ENCODE measurements around the gene CHL1. TPM values are rescaled to one million over a fixed set of nuclear protein-coding genes. Genes with fewer than 3 reads are reported as not detected.

The CHL1 gene
- total and polyA plus RNA-seq, 2 experiments from 2014 or later = not detected

DNA sequence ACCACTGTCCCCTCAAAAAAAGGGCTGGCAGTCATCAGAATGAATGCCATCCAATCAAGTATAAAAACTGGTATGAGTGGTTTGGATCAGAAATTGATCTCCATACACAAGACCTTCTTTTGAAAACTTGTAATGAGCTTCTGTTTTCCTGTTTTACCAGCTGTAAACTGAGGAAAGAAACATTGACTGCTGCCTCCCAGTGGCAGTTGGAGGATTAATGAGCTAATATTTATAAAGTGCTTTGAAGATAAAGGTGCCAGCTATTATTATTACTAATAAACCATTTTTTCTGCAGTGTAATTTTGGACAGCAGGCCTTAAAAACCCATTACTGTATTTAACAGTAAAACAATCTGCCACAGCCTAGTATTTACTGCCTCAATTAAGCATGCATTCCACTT lies 11.4 kb downstream of the CHL1 start:
- TF ChIP-seq EZH2 (IDR thresholded peaks at IDR 0.05; ENCODE audit: insufficient read depth, poor library complexity, severe bottlenecking) (no peak), EZH2phosphoT487 (IDR thresholded peaks at IDR 0.05; ENCODE audit: insufficient read depth, low read depth) (no peak)
- Histone ChIP-seq H3K9me2 (ENCODE audit: insufficient read depth) (no peaks in the 10 kb centered on the region), H3K79me2 (ENCODE audit: insufficient read depth) (no peaks in the 10 kb centered on the region), H3K9ac (no peak overlapping the region), H3K4me2 (ENCODE audit: unreplicated experiment) (no peak overlapping the region), H3K27ac (no peak overlapping the region), H3F3A (ENCODE audit: insufficient read depth) (no peaks in the 10 kb centered on the region), H3K36me3 (ENCODE audit: low read depth) (no peaks in the 10 kb centered on the region), H3K27me3 (replicated peaks; ENCODE audit: insufficient read depth) (no peaks in the 10 kb centered on the region), H3K4me3 (no peak overlapping the region), H4K20me1 (ENCODE audit: insufficient read depth) (no peaks in the 10 kb centered on the region), H3K9me3 (ENCODE audit: low read depth) (no peaks in the 10 kb centered on the region), H2AFZ (no peak overlapping the region), H3K4me1 (ENCODE audit: insufficient read depth) (no peaks in the 10 kb centered on the region)
- DNase-seq = no peak
- in situ Hi-C loops (cut with MboI) = no loop called here

DNA sequence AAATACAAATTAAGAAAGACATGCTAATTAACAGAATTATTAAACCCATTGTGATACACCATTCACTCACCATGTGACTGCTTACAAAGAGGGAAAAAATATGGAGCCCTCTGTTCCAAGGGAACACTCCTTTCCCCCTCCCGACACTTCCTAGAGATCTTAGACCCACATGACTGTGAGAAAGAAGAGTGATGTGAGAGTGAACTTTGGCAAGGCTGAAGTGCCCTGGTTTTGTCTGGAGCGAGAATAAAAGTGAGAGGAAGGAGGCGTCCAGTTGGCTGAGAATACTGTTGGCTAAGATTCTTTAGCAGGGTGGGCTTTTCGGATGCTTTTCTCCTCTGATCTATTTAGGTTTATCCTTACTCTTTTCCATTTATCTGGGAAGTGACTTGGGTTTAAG lies 14.1 kb downstream of the CHL1 start:
- no peak overlapping the region for H3K27ac ChIP-seq
- H3F3A ChIP-seq (ENCODE audit: insufficient read depth) = no peaks in the 10 kb centered on the region
- no peaks in the 10 kb centered on the region for H3K9me3 ChIP-seq (ENCODE audit: low read depth)
- no peaks in the 10 kb centered on the region for H3K36me3 ChIP-seq (ENCODE audit: low read depth)
- H2AFZ ChIP-seq = no peak overlapping the region
- no peak for TF ChIP-seq EZH2 (IDR thresholded peaks at IDR 0.05; ENCODE audit: insufficient read depth, poor library complexity, severe bottlenecking)
- TF ChIP-seq EZH2phosphoT487 (IDR thresholded peaks at IDR 0.05; ENCODE audit: insufficient read depth, low read depth) = no peak
- H3K27me3 ChIP-seq (replicated peaks; ENCODE audit: insufficient read depth) = no peaks in the 10 kb centered on the region
- H3K4me1 ChIP-seq (ENCODE audit: insufficient read depth) = no peaks in the 10 kb centered on the region
- no peak overlapping the region for H3K9ac ChIP-seq
- no peaks in the 10 kb centered on the region for H3K79me2 ChIP-seq (ENCODE audit: insufficient read depth)
- no peak overlapping the region for H3K4me2 ChIP-seq (ENCODE audit: unreplicated experiment)
- H3K9me2 ChIP-seq (ENCODE audit: insufficient read depth) = no peaks in the 10 kb centered on the region
- no peak overlapping the region for H3K4me3 ChIP-seq
- DNase-seq = no peak
- no peaks in the 10 kb centered on the region for H4K20me1 ChIP-seq (ENCODE audit: insufficient read depth)
- in situ Hi-C loops (cut with MboI) = no loop called here
- WGBS, 2 experiments (ENCODE audit: low coverage in 1 of 2, low lambda C conversion rate in 2 of 2, missing lambda C conversion rate in 2 of 2) = 27 to 33% methylated on average over 4 of the region's 4 CpGs

DNA sequence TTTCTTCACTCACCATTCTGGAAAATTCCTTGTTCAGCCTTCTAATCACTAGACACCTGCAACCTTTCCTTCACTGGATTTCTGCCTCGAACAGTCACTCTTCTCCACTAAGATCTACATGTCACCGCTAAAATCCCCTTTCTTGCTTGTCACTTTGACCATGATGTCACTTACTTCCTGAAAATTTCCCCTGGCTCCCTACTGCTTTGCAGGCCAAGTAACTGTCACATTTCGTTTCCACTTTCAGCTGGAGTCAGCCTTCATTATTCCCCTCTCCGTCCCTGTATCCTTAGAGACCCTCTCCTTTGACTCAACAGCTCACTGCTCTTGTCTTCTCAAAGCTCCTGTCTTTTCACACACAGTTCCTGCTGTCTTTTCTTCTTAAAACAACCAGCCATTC lies 15.9 kb downstream of the CHL1 start:
- WGBS, 2 experiments (ENCODE audit: low coverage in 1 of 2, low lambda C conversion rate in 2 of 2, missing lambda C conversion rate in 2 of 2) = 34 to 35% methylated on average over 4 of the region's 4 CpGs
- in situ Hi-C loops (cut with MboI) = no loop called here

DNA sequence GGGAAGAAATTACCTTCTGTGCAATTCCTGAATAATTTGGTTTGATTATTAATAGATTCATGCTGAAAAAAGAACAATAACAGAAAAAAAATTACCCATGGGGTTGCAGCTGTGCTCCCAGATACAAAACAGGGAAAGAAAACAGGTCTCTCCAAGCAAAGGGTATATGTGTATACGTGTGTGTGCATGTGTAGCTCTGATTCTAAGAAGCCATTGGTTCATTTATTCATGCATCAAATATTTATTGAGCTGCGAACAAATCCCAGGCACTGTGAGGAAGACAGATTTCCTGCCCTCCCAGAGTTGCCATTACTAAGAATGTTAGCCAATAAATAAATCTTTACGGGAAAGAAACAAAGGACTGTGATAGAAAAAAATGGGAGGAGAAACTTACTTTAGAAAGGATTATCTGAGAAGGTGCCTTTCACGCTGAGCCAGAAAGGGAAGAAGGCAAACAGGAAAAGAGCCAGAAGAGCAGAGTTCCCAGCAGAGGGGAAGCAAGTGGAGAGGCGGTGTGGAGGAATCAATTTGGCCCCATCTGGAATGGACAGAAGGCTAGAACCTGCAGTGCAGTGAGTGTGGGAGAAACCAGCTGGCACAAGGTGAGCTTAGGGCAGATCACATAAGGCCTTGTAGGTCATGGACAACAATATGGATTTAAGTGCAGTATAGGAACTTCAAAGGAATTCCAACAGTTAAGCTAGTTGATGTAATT lies 20.7 kb downstream of the CHL1 start:
- no peaks in the 10 kb centered on the region for H3K27me3 ChIP-seq (replicated peaks; ENCODE audit: insufficient read depth)
- no peaks in the 10 kb centered on the region for H3K4me1 ChIP-seq (ENCODE audit: insufficient read depth)
- no peaks in the 10 kb centered on the region for H3K9me3 ChIP-seq (ENCODE audit: low read depth)
- no peaks in the 10 kb centered on the region for H3K36me3 ChIP-seq (ENCODE audit: low read depth)
- H3K9ac ChIP-seq = no peak overlapping the region
- H2AFZ ChIP-seq = no peak overlapping the region
- H4K20me1 ChIP-seq (ENCODE audit: insufficient read depth) = no peaks in the 10 kb centered on the region
- WGBS, 2 experiments (ENCODE audit: low coverage in 1 of 2, low lambda C conversion rate in 2 of 2, missing lambda C conversion rate in 2 of 2) = 15 to 16% methylated on average over 5 of the region's 5 CpGs
- no peak overlapping the region for H3K4me2 ChIP-seq (ENCODE audit: unreplicated experiment)
- no peaks in the 10 kb centered on the region for H3K79me2 ChIP-seq (ENCODE audit: insufficient read depth)
- H3K9me2 ChIP-seq (ENCODE audit: insufficient read depth) = no peaks in the 10 kb centered on the region
- no peak for TF ChIP-seq EZH2phosphoT487 (IDR thresholded peaks at IDR 0.05; ENCODE audit: insufficient read depth, low read depth)
- no peak for TF ChIP-seq EZH2 (IDR thresholded peaks at IDR 0.05; ENCODE audit: insufficient read depth, poor library complexity, severe bottlenecking)
- in situ Hi-C loops (cut with MboI) = no loop called here
- H3K27ac ChIP-seq = no peak overlapping the region
- H3K4me3 ChIP-seq = no peak overlapping the region
- no peaks in the 10 kb centered on the region for H3F3A ChIP-seq (ENCODE audit: insufficient read depth)
- DNase-seq = no peak

More for the DNA sequence above, 15.9 kb downstream of the CHL1 start:
- H3K27ac ChIP-seq = no peak overlapping the region
- no peaks in the 10 kb centered on the region for H3K9me2 ChIP-seq (ENCODE audit: insufficient read depth)
- H3K4me1 ChIP-seq (ENCODE audit: insufficient read depth) = no peaks in the 10 kb centered on the region
- no peaks in the 10 kb centered on the region for H3K27me3 ChIP-seq (replicated peaks; ENCODE audit: insufficient read depth)
- H3K4me2 ChIP-seq (ENCODE audit: unreplicated experiment) = no peak overlapping the region
- no peak for DNase-seq
- H3K9ac ChIP-seq = no peak overlapping the region
- H3K36me3 ChIP-seq (ENCODE audit: low read depth) = no peaks in the 10 kb centered on the region
- H3K9me3 ChIP-seq (ENCODE audit: low read depth) = no peaks in the 10 kb centered on the region
- H3F3A ChIP-seq (ENCODE audit: insufficient read depth) = no peaks in the 10 kb centered on the region
- H2AFZ ChIP-seq = no peak overlapping the region
- TF ChIP-seq EZH2phosphoT487 (IDR thresholded peaks at IDR 0.05; ENCODE audit: insufficient read depth, low read depth) = no peak
- TF ChIP-seq EZH2 (IDR thresholded peaks at IDR 0.05; ENCODE audit: insufficient read depth, poor library complexity, severe bottlenecking) = no peak
- H4K20me1 ChIP-seq (ENCODE audit: insufficient read depth) = no peaks in the 10 kb centered on the region
- no peaks in the 10 kb centered on the region for H3K79me2 ChIP-seq (ENCODE audit: insufficient read depth)
- H3K4me3 ChIP-seq = no peak overlapping the region

DNA sequence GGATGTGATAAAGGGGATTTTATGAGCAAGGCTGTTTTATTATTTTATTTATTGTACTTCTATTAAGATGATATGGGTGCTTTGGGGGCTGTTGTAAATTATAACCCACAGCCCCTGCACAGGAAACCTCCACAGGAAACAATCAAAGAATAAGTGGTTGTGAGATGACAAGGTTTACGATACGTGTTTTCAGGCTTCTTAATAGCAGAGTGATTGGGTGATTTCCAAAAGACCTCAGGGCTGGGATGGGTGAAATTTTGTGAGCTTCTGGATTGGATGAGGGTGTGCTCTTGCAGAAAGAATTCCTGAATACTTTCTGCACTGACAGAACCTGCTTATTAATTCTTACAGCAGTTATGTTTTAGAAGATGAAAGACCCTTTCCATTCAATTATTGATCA lies 21.4 kb downstream of the CHL1 start:
- no peaks in the 10 kb centered on the region for H3K27me3 ChIP-seq (replicated peaks; ENCODE audit: insufficient read depth)
- H3K36me3 ChIP-seq (ENCODE audit: low read depth) = no peaks in the 10 kb centered on the region
- no peak for DNase-seq
- no peak for TF ChIP-seq EZH2 (IDR thresholded peaks at IDR 0.05; ENCODE audit: insufficient read depth, poor library complexity, severe bottlenecking)
- TF ChIP-seq EZH2phosphoT487 (IDR thresholded peaks at IDR 0.05; ENCODE audit: insufficient read depth, low read depth) = no peak
- H2AFZ ChIP-seq = no peak overlapping the region
- 53 to 70% methylated on average over 2 of the region's 2 CpGs for WGBS, 2 experiments (ENCODE audit: low coverage in 1 of 2, low lambda C conversion rate in 2 of 2, missing lambda C conversion rate in 2 of 2)
- no peaks in the 10 kb centered on the region for H3K4me1 ChIP-seq (ENCODE audit: insufficient read depth)
- no peaks in the 10 kb centered on the region for H4K20me1 ChIP-seq (ENCODE audit: insufficient read depth)
- in situ Hi-C loops (cut with MboI) = no loop called here
- no peaks in the 10 kb centered on the region for H3K9me2 ChIP-seq (ENCODE audit: insufficient read depth)
- H3K27ac ChIP-seq = no peak overlapping the region
- no peaks in the 10 kb centered on the region for H3K9me3 ChIP-seq (ENCODE audit: low read depth)
- H3K4me2 ChIP-seq (ENCODE audit: unreplicated experiment) = no peak overlapping the region
- no peak overlapping the region for H3K9ac ChIP-seq
- H3K4me3 ChIP-seq = no peak overlapping the region
- no peaks in the 10 kb centered on the region for H3K79me2 ChIP-seq (ENCODE audit: insufficient read depth)
- no peaks in the 10 kb centered on the region for H3F3A ChIP-seq (ENCODE audit: insufficient read depth)
